NCI-H187 (cell line): ENCODE results near the gene DNAH12.
"Not testable (repeated sequence)": the region's sequence is repeated elsewhere in the genome, so short reads cannot be mapped to it uniquely, and the experiment has no call there.

Experiments
- DNase-seq, 2 experiments: peaks; one replicate each; lab custom pipeline; 2025; lab: John Stamatoyannopoulos, UW

DNAH12 gene

DNA sequence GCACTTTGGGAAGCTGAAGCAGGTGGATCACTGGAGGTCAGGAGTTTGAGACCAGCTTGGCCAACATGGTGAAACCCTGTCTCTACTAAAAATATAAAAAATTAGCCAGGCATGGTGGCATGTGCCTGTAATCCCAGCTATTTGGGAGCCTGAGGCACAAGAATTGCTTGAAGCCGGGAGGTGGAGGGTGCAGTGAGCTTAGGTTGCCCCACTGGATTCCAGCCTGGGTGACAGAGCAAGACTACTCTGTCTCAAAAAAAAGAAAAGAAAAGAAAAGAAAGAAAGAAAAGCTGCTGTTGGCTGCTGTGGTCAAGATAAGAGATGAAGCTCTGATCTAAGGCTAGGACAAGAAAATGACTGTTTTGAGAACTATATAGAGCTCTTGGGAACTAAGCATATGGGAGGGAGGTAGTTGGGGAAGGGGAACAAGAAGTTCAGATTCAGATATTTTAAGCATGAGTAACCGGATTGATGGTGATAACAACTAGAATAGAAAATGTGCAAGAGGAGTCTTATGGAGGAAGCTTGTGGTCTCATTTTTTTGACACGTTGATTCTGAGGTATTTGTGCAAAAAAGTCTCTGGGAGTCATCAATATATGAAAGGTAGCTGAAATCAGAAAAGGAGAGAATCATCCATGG is 25.7 kb downstream of the DNAH12 start:
- no peak for DNase-seq

DNA sequence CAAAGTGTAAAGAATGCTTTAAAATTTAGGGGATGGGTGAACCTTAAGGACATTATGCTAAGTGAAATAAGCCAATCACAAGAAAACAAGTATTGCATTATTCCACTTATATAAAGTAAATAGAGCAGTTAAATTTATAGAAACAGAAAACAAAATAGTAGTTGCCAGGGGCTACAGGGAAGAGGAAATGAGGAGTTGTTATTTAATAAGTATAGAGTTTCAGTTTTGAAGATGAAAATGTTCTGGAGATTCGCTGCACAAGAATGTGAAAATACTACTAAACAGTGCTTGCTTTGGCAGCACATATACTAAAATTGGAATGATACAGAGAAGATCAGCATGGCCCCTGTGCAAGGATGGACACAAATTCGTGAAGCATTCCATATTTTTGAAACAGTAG is 32.0 kb downstream of the DNAH12 start:
- no peak for DNase-seq

DNA sequence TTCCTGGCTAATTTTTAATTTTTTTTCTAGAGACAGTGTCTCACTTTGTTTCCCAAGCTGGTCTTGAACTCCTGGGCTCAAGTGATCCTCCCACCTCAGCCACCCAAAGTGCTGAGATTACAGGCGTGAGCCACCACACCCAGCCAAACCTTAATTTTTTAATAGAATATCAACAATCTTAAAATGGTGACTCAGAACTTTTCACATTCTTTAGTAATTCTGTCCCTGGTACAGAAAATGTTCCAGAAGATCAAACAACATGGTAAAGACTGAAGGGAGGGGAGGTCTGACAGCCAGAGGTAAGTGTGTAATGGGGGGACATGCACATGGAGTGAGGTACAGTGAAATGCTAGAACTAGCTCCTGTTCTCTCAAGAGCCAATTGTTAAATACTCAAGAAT is 38.2 kb downstream of the DNAH12 start:
- no peak for DNase-seq

DNA sequence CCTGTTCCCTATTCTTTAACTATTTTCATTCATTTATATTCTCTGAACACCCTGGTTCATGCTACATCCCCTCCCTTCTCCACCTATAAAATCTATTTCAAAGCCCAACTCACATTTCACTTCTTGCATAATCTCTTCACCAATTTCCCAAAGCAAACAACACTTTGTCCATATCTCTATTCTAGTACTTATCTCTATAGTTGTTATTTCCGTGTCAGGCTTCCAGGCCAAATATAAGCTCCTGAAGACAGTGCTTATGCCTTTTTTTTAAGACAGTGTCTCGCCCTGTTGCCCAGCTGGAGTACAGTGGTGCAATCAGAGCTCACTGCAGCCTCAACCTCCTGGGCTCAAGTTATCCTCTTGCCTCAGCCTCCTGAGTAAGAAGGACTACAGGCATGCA is 43.6 kb downstream of the DNAH12 start:
- DNase-seq = no peak

DNA sequence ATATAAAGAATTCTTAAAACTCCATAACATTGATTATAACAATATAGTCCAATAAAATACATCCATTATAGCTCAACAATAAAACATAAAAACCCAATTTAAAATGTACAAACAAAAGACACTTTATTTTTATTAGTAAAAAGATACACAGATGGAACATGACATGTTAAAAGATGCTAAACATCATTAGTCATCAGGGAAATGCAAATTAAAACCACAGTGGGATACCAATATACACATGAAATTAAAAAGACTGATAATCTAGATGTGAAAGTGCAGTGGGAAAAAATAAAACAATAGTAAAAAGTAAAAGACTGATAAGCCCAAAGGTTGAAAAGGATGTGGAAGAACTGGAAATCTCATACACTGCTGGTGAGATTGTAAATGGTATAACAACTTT is 46.2 kb downstream of the DNAH12 start:
- no peak for DNase-seq

DNA sequence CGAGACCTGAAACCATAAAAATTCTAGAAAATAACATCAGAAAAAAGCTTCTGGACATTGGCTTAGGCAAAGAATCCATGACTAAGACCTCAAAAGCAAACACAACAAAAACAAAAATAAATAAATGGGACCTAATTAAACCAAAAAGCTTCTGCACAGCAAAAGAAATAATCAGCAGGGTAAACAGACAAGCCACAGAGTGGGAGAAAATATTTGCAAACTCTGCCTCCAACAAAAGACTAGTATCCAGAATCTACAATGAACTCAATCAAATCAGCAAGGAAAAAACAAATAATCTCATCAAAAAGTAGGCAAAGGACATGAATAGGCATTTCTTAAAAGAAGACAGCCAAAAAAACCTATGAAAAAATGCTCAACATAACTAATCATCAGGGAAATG is 59.6 kb downstream of the DNAH12 start:
- no peak for DNase-seq

DNA sequence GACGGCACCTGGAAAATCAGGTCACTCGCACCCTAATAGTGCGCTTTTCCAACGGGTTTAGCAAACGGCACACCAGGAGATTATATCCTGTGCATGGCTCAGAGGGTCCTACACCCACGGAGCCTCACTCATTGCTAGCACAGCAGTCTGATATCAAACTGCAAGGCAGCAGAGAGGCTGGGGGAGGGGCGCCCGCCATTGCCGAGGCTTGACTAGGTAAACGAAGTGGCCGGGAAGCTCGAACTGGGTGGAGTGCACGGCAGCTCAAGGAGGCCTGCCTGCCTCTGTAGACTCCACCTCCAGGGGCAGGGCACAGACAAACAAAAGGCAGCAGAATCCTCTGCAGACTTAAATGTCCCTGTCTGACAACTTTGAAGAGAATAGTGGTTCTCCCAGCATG is 67.0 kb downstream of the DNAH12 start:
- DNase-seq = not testable (repeated sequence)

DNA sequence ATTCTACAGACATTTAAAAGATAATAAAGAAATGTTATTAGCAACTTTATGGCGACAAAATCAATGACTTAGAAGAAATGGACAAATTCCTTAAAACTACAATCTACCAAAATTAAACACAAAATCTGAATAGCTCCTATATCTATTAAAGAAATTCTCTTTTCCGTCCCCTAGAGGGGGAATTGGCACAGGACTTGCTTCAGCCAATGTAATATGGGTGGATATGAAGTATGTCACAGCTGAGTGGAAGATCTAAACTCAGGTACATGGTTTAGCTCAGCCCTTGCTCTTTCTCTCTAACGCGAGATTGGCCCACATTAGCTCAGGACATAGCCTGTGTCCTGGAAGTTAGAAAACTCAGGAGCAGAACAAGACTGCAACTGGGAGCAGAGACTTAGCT is 79.3 kb downstream of the DNAH12 start:
- no peak for DNase-seq

DNA sequence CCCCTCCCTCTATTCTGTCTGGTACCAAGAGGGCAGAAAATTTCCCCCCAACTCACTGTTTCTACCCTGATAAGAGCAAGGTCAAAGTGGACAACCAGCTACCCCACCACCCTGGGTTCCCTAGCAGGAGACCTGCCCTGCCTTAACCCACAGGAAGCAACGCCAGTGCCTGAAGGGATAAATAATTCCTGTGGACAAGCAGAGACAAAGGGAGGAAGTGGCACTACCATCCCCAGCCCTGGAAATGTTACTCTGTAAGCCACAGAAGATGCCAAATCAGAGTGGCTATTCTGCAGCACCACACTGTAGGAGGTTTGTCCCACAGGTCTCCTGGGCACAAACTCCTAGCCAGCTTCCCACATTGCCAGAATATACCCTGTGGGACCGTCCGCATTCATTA is 80.1 kb downstream of the DNAH12 start:
- DNase-seq = no peak

DNA sequence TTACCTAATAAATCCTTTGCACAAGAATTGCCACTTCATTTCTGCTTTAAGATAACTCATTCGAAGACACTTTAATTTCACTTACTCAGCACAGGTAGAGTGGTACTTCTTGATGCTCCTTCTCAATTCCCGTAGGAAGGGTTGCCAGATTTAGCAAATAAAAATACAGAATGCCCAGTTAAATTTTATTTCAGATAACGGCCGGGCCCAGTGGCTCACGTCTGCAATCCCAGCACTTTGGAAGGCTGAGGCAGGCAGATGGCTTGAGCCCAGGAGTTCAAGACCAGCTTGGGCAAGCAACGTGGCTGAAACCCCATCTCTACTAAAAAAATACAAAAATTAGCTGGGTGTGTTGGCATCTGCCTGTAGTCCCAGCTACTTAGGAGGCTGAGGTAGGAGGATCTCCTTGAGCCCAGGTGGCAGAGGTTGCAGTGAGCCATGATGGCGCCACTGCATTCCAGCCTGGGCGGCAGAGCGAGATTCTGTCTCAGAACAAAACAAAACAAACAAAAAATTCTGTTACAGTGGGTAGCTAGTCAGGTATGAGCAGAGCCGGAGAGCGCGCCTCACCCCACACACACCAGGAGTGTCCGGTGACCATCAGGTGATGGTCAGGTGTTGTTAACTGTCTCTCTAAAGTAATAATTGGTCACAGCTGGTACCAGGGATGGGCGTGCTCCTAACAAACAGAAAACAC is 92.8 kb downstream of the DNAH12 start:
- DNase-seq = no peak

DNA sequence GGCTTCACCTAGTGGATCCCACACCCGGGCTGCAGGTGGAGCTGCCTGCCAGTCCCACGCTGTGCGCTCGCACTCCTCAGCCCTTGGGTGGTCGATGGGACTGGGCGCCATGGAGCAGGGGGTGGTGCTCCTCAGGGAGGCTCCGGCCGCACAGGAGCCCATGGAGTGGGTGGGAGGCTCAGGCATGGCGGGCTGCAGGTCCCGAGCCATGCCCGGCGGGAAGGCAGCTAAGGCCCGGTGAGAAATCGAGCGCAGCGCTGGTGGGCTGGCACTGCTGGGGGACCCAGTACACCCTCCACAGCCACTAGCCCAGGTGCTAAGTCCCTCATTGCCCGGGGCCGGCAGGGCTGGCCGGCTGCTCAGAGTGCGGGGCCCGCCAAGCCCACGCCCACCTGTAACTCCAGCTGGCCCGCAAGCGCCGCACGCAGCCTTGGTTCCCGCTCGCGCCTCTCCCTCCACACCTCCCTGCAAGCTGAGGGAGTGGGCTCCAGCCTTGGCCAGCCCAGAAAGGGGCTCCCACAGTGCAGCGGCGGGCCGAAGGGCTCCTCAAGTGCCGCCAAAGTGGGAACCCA is 94.8 kb downstream of the DNAH12 start:
- not testable (repeated sequence) for DNase-seq

DNA sequence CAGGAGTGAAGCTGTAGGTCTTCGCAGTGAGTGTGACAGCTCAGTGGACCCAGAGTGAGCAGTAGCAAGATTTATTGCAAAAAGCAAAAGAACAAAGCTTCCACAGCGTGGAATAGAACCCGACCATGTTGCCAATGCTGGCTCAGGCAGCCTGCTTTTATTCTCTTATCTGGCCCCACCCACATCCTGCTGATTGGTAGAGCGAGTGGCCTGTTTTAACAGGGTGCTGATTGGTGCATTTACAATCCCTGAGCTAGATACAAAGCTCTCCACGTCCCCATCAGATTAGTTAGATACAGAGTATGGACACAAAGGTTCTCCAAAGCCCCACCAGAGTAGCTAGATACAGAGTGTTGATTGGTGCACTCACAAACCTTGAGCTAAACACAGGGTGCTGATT is 95.7 kb downstream of the DNAH12 start:
- not testable (repeated sequence) for DNase-seq

DNA sequence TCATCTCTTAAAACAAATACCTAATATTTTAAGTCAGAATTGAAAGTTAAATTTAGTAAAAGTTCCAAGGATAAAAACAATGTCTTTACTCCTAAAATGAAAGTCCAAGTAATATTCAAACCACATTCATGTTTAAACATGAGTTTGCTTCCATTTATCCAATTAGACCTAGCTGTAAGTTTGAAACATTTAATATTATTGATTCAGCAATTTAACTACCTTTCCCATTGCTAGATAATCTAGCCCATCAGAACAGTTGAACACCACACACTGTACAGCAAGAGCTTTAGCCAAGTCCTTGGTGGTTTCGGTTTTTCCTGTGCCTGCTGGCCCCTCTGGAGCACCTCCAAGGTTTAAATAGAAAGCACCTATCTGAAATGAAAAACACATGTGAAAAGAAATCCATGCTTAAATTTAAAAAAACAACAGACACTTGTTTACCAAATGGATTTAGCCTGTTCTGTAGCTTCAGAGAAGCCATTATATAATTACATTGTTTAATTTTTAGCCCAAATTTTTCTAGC is 97.8 kb downstream of the DNAH12 start:
- no peak for DNase-seq

DNA sequence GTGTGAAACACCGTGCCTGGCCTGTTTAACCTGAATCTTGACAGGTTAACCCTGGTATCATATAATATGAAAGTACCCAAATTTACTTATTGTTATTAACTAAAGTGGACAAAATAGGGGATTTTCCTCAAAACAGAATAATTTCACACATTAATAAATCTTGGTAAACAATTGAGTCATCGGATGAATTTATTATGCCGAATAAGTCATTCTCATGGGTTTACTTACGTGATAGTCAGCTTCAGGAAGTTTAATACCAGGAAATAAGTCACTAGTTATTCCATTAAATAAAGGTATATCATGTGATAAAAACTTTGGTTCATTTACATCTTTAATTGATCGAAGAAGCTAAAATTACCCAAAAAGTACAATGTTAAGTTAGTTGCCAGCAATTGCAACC is 99.7 kb downstream of the DNAH12 start:
- DNase-seq = no peak

DNA sequence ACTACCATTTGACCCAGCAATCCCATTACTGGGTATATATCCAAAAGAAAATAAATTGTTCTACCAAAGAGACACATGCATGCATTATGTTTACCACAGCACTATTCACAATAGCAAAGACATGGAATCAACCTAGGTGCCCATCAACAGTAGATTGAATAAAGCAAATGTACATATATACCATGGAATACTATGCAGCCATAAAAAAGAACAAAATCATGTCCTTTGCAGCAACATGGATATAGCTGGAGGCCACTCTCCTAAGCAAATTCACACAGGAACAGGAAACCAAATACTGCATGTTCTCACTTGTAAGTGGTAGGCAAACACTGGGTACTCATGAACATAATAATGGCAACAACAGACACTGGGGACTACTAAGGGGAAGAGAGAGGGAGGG is 104.0 kb downstream of the DNAH12 start:
- not testable (repeated sequence) for DNase-seq

DNA sequence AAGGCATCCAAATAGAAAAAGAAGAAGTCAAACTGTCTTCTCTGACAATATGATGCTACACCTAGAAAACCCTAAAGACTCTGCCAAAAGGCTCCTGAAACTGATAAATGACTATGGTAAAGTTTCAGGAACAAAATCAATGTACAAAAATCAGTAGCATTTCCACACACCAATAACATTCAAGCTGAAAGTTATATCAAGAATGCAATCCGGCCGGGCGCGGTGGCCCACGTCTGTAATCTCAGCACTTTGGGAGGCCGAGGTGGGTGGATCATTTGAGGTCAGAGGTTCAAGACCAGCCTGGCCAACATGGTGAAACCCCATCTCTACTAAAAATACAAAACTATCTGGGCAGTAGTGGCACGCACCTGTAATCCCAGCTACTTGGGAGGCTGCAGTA is 105.7 kb downstream of the DNAH12 start:
- DNase-seq = not testable (repeated sequence)

DNA sequence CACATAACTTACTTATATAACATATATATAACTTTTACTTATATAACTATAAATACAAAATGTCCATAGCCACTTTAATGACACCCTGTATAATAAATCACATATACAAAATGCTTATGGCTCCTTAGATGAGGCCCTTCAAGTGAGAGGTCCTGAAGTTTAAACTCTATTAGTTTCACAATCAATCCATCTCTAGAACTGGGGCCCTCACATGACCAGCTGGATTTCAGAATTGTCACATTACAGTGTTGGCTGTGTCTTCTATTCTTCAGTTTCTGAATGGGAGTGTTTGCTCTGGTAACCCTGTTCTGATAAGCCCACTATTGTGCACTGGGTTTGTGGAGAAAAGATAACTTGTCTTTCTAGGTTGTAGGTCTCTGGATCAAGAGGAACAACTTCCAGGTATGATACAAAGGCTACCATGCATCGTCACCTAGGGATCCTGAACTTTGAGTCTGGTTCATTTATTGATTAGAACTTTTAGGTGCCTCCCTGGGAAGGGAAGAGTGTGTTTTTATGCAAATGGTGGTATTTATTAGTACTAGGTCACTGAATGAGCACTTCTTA is 107.9 kb downstream of the DNAH12 start:
- DNase-seq = no peak

DNA sequence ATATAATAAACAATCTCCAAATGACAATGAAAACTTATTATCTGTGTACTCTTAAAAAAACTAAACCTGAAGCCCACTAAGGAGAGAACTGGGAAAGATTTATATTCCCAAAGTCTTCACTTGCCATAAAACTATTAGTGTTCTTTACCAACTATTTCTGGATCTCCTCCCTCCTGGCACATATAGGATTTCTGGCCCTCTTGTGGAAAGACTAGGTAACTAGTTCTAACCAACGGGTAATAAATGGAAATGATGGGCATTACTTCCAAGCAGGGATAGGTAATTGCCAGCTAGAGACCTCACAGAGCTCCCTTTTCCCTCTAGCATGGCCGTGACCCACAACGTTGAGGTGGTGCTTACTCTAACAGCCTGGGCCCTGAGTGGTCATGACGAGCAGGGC is 110.1 kb downstream of the DNAH12 start:
- no peak for DNase-seq

DNA sequence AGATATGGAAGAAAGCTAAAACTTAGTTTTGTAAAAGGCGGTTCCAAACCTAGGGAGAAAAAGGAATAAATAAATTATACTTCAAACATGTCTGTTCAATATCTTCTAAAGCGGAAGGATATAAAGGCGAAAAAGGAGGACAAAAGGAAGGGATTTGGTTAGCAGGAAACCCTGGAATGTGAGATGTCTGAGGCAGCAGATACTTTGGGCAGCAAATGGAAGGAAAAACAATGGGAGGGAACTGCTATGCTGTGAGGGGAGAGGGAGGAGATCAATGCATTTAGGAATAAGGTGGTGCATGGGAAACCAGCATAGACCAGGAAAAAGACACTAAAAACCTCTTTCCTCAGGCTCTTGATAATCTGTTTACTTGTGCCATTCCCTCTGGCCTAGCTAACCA is 120.8 kb downstream of the DNAH12 start:
- DNase-seq = no peak

DNA sequence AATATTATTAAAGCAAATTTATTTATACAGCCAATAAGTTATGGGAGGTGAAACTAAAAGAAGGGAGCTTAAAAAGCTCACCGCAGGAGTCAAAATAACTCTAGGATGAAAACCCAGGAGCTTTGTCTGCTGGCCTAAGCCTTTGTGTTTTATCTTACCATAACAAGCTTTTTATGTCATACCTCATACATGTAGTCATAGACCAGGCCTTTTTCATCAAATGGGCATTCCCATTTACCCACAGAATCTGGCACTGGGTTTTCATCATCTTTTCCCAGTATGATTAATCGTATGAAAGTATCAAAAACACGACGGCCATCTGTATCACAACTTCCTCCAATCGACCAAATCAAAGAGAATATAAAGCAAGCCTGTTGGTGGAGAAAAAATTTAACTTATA is 122.8 kb downstream of the DNAH12 start:
- DNase-seq = no peak

DNA sequence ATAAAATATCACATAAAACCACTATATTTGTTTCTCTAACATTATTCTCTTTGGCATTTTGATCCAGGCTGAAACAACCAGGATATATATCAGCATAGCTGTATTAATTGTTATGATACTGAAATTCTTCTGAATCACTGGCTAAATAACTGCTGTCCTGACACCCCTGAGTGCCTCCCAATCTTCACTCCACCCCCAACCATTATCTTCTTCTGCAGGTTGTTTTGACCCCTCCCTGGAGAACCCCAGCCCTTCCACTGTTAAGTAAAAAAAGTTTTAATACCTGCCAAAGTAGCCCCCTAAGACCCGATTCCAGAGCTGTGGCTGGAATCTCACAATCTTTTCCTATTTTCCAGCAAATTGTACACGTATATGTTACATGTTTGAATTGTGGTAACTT is 124.1 kb downstream of the DNAH12 start:
- no peak for DNase-seq

DNA sequence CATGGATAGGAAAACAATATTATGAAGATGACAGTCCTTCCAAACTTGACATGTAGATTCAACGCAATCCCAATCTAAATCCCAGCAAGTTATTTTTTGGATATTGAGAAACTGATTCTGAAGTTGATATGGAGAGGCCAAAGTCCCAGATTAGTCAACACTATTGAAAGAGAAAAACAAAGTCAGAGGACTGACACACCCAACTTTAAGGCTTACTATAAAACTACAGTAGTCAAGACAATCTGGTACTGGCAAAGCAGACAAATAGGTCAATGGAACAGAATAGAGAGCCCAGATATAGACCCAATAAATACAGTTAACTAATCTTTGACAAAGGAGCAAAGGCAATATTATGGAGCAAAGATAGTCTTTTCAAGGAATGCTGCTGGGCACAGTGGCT is 132.4 kb downstream of the DNAH12 start:
- no peak for DNase-seq

DNA sequence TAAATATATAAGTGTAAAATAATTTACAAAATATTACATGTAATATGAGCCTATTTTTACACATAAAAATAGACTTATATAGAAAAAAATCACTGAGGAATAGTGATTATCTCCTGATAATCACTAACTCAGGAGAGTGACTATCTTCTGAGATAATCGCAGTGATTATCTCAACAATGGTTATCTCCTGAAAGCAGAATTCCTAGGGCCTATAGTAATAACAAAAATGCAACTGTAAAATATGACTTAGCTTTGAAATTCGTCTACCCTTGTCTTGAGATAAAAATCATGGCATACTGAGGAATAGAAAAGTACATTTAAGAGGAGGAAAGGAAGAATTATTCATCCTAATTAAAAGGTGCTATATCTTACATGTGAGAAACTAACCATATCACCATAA is 134.7 kb downstream of the DNAH12 start:
- no peak for DNase-seq
